MV-4-11 (cell line): ENCODE data around the gene SLC35F5.
"Not testable (repeated sequence)": the region's sequence is repeated elsewhere in the genome, so short reads cannot be mapped to it uniquely, and the experiment has no call there.

Source experiments
- DNase-seq: peaks from one replicate; lab custom pipeline; 2025; lab: John Stamatoyannopoulos, UW

SLC35F5 gene

GRCh38 chr2:113755035-113755834 lies 1.2 kb downstream of the SLC35F5 start:
- no peak for DNase-seq

- DNase-seq = no peak
Measured at GRCh38 chr2:113754160-113754559, 2.3 kb downstream of the SLC35F5 start.

- no peak for DNase-seq
Measured at GRCh38 chr2:113750385-113750784, 6.1 kb downstream of the SLC35F5 start.

DNA sequence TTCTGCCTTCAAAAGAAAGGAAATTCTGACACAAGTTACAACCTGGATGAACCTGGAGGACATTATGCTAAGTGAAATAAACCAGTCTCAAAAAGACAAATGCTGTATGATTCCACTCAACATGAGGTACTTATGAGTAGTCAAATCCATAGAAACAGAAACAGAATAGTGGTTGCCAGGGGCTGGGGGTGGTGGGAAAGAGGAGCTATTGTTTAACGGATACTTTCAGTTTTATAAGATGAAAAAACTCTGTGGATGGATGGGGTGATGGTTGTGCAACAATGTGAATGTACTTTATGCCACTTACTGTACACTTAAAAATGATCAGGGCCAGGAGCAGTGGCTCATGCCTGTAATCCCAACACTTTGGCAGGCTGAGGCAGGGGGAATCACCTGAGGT lies 15.4 kb downstream of the SLC35F5 start:
- no peak for DNase-seq

- DNase-seq = no peak
Measured at GRCh38 chr2:113739849-113740248, 16.6 kb downstream of the SLC35F5 start.

GRCh38 chr2:113734185-113734584 lies 22.3 kb downstream of the SLC35F5 start:
- DNase-seq = peak; percentile 65

GRCh38 chr2:113724010-113724409 lies 32.4 kb downstream of the SLC35F5 start:
- DNase-seq = no peak

DNA sequence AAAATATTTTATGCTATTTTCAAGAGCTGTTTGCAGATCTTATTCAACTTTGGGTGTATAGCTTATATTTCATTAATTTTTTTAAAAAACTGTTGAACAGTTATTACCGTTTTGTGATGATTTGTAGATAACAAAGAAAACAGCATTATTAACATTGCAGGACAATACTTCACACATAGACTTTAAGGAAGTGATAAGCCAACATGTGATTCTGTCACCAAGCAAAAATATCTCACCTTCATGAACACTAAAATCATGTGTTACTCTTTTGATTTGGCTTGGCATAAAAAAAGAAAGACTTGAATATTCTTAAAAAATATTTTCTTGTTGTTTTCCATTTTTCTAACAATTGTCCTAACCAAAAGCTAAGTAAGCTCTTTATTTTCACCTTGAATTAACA lies 33.0 kb downstream of the SLC35F5 start:
- DNase-seq = no peak

GRCh38 chr2:113720167-113720566 lies 36.3 kb downstream of the SLC35F5 start:
- peak; percentile 6 for DNase-seq

DNA sequence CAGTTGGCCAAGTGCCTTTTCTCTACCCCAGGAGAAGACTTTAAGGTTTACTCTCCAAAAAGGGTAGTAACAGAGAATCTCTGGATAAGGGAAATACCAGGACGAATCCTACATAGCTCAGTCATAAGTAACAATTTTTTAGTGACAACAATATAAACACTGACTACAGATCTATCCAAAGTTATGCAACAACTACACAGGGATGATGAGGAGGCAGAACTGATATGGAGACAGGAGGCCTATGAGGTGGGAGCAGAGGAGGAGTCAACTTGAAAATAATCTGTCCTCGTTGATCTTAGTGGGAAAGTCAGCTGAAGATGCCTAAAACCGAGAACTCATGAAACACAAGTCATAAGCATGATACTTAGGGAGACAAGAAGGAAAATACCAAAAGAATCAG lies 40.2 kb downstream of the SLC35F5 start:
- DNase-seq = no peak

DNA sequence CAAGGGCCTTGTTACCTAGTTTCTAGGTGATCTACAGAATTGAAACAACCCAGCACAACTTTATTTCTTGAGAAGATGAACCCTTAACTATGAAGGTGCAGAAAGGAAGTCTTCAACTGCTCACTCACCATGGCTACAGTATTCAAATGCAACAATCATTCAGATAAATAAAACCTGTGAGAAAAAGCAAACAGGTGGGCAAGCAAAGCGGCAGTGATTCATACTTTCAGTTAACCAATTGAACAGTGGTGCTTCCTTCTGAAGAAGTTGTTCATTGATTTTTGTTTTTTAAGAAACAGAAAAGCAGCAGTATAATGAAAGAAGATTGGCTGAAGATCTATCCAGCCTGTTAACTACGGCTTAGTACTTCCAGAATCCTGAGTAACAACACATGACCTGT lies 43.5 kb downstream of the SLC35F5 start:
- no peak for DNase-seq

DNA sequence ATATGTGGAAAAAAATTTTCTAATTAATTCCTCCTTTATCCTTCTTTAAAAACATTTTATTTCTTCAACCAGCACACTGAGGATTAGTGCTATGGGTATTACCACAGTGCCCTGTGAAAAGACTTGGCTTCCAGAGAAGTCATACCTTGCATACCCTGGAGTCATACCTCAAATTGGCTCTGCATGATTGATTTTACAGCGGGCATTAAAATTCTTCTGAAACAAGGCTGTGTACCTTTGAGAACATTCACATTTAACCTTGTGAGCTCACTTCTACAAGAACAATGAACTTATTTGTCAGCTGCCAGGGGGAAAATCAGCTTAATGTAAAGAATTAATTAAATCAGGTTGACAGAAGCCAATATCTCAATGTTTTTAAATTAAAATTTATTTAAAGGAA lies 44.6 kb downstream of the SLC35F5 start:
- no peak for DNase-seq

DNA sequence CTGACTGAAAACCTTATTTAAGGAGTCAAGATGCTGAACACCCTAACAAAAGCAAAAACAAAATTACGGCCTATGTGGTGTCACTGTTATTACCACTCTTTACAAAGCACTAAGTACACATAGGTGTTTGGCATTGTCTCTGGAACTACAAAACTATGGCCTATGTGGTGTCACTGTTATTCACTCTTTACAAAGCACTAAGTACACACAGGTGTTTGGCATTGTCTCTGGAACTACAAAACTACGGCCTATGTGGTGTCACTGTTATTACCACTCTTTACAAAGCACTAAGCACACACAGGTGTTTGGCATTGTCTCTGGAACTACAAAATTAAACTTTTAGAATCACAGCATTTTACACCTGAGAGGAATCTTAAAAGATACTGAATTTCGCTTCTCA lies 47.4 kb downstream of the SLC35F5 start:
- DNase-seq = no peak

GRCh38 chr2:113707106-113707505 lies 49.3 kb downstream of the SLC35F5 start:
- no peak for DNase-seq

GRCh38 chr2:113705982-113706523 lies 50.4 kb downstream of the SLC35F5 start:
- no peak for DNase-seq

DNA sequence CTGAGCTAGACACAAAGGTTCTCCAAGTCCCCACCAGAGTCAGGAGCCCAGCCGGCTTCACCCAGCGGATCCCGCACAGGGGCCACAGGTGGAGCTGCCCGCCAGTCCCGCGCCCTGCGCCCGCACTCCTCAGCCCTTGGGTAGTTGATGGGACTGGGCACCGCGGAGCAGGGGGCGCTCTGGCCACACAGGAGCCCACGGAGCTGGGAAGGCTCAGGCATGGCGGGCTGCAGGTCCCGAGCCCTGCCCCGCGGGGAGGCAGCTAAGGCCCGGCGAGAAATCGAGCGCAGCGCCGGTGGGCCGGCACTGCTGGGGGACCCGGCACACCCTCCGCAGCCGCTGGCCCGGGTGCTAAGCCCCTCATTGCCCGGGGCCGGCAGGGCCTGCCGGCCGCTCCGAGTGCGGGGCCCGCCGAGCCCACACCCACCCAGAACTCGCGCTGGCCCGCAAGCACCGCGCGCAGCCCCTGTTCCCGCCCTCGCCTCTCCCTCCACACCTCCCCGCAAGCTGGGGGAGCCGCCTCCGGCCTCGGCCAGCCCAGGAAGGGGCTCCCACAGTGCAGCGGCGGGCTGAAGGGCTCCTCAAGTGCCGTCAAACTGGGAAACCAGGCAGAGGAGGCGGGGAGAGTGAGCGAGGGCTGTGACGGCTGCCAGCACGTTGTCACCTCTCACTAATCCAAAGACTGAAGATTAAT lies 52.0 kb downstream of the SLC35F5 start:
- not testable (repeated sequence) for DNase-seq

DNA sequence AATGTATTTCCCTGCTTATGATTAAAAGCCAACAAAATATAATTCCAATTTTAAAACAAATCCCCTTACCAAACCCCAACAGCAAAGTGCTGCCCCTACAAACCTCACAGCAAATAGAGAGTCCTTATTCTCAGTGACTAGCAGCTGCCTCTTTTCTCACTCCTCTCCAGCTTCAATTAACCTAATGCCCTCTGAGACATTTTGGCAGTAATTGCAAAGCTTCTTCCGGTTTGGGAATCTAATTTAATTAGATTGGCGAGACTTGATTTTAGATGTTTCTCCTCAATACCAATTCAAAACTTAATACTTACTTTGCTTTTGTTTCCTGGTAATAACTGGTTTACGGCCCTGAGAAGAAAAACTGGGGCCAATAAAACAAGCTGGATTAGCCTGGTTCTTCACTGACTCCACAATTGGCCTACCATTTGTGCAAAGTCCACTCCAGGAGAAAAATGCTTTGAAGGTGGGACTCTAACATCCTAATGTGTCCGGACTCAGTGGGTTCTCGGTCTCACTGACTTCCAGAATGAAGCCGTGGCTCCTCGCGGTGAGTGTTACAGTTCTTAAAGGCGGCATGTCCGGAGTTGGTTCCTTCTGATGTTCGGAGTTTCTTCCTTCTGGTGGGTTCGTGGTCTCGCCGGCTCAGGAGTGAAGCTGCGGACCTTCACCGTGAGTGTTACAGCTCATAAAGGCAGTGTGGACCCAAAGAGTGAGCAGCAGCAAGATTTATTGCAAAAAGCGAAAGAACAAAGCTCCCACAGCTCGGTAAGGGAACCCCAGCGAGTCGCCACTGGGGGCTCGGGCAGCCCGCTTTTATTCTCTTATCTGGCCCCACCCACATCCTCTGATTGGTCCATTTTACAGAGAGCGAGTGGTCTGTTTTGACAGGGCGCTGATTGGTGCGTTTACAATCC lies 52.8 kb downstream of the SLC35F5 start:
- DNase-seq = no peak

- DNase-seq = peak; percentile 89
Measured at GRCh38 chr2:113700186-113700841, 56.1 kb downstream of the SLC35F5 start.

DNA sequence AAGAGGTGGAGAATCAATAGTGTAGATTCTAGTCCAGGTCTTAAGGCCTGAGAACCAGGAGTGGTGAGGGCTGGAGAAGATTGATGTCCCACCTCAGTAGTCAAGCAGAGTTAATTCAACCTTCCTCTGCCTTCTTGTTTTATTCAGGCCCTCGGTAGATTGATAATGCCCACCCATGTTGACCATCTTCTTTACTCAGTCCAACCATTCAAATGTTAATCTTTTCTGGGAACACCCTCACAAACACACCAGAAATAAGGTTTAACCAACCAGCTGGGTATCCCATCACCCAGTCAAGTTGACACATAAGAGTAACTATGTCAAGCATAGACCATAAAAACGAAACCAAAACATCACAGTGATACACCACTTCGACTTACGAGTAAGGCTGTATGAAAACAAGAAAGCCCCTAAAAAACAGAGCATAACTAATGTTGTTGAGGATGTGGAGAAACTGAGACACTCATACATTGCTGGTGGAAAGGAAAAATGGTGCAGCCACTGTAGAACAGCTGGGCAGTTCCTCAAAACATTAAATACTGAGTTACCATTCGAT lies 57.5 kb downstream of the SLC35F5 start:
- no peak for DNase-seq

DNA sequence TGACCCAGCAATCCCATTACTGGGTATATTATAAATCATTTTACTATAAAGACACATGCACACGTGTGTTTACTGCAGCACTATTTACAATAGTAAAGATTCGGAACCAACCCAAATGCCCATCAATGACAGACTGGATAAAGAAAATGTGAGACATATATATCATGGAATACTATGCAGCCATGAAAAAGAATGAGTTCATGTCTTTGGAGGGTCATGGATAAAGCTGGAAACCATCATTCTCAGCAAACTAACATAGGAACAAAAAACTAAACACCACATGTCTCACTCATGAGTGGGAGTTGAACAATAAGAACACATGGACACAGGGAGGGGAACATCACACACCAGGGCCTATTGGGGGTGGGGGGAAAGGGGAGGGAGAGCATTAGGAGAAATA lies 58.2 kb downstream of the SLC35F5 start:
- DNase-seq = not testable (repeated sequence)

DNA sequence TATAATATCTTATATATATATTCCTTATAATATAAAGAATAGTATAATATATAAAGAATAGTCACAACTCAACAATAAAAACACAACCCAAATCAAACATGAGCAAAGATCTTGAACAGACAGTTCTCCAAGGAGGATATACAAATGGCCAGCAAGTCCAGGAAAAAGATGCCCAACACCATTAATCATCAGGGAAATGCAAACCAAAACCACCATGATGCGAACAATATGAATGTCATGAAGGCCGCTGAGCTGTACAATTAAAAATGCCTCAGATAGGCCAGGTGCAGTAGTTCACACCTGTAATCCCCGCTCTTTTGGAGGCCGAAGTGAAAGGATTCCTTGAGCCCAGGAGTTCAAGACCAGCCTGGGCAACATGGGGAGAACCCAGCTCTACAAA lies 58.9 kb downstream of the SLC35F5 start:
- DNase-seq = no peak
